ENCODE data around the gene TASL. TPM values are rescaled to one million over a fixed set of nuclear protein-coding genes. Genes with fewer than 3 reads are reported as not detected.
A peak's percentile ranks its signal among the peaks of the same experiment; 100 is the strongest.

The TASL gene
- total RNA-seq, 1 experiment from 2014 or later: not detected

DNA sequence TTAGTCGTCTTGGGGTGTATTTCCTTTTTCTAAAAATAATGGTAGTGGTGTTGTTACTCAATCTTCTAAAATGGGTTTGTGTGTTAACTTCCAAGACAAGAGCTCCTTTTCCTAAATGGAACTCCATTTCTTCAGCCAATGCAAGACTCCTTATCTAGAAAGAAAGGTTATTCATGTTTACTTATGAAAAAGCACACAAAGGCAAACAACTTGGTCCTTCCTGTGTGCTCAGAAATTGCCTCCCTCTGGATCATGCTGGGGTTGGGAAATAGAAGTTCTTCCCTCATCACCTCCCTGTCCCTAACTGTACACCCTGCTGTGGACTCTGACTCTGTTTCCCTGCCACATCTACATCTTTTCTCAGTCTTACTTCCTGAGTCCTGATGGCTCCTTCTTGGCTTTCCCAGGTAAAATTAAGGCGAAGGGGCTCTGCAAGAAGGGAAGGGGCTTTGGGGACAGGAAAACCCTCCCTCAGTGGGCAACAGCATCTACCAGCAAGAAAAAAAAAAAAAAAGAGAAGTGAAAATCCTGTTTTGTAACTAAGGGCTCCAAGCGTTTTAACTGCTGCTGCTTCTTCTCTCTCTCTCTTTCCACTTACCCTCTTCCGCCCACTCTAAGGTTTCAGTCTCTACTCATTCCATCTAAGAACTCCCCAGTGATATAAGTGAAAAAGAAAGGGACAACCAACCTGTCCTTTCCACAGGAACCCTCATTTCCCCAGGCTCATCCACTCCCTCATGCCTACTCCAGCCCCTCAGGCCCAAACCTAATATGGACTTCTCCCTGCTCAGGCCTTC lies 19.8 kb upstream of the TASL start:
- CTCF ChIA-PET: no interaction called here
- no peak for TF ChIP-seq CTCF (conservative IDR thresholded peaks at IDR 0.05; ENCODE audit: low read depth, low read length)
- no peak for TF ChIP-seq EZH2 (IDR thresholded peaks at IDR 0.05; ENCODE audit: borderline replicate concordance, low read depth, low read length, poor library complexity, severe bottlenecking)
- no peaks in the 10 kb centered on the region for H3K9me3 ChIP-seq (ENCODE audit: low read depth, low read length, poor library complexity, severe bottlenecking)
- POLR2A ChIA-PET (ENCODE audit: low non-redundant PET): no interaction called here
- no peak overlapping the region for H3K27ac ChIP-seq (ENCODE audit: low read depth, low read length, poor library complexity, severe bottlenecking)
- intact Hi-C loops (cut with micrococcal nuclease; ENCODE audit: unreplicated experiment): no loop called here
- H3K36me3 ChIP-seq (ENCODE audit: insufficient read depth, low read length, poor library complexity, severe bottlenecking): no peaks in the 10 kb centered on the region
- no peak for DNase-seq (ENCODE audit: low spot score)
- BruUV-seq (replicated peaks): no TSS peak
- H3K4me1 ChIP-seq (ENCODE audit: insufficient read depth, low read length, poor library complexity, severe bottlenecking): no peaks in the 10 kb centered on the region
- H3K27me3 ChIP-seq (replicated peaks; ENCODE audit: insufficient read depth, low read depth, low read length, poor library complexity): no peaks in the 10 kb centered on the region
- no peak overlapping the region for H3K4me3 ChIP-seq (ENCODE audit: low read depth, low read length, poor library complexity, severe bottlenecking)

- CTCF ChIA-PET: no interaction called here
- H3K27ac ChIP-seq (ENCODE audit: low read depth, low read length, poor library complexity, severe bottlenecking): no peak overlapping the region
- no peaks in the 10 kb centered on the region for H3K9me3 ChIP-seq (ENCODE audit: low read depth, low read length, poor library complexity, severe bottlenecking)
- POLR2A ChIA-PET (ENCODE audit: low non-redundant PET): no interaction called here
- H3K36me3 ChIP-seq (ENCODE audit: insufficient read depth, low read length, poor library complexity, severe bottlenecking): no peaks in the 10 kb centered on the region
- H3K27me3 ChIP-seq (replicated peaks; ENCODE audit: insufficient read depth, low read depth, low read length, poor library complexity): no peaks in the 10 kb centered on the region
- intact Hi-C loops (cut with micrococcal nuclease; ENCODE audit: unreplicated experiment): no loop called here
- no peak overlapping the region for H3K4me3 ChIP-seq (ENCODE audit: low read depth, low read length, poor library complexity, severe bottlenecking)
- DNase-seq (ENCODE audit: low spot score): no peak
- no peaks in the 10 kb centered on the region for H3K4me1 ChIP-seq (ENCODE audit: insufficient read depth, low read length, poor library complexity, severe bottlenecking)
- no TSS peak for BruUV-seq (replicated peaks)
- TF ChIP-seq EZH2 (IDR thresholded peaks at IDR 0.05; ENCODE audit: borderline replicate concordance, low read depth, low read length, poor library complexity, severe bottlenecking): no peak
- TF ChIP-seq CTCF (conservative IDR thresholded peaks at IDR 0.05; ENCODE audit: low read depth, low read length): no peak
These were observed 16.1 kb upstream of the TASL start for GRCh38 chrX:30593440-30594200.

DNA sequence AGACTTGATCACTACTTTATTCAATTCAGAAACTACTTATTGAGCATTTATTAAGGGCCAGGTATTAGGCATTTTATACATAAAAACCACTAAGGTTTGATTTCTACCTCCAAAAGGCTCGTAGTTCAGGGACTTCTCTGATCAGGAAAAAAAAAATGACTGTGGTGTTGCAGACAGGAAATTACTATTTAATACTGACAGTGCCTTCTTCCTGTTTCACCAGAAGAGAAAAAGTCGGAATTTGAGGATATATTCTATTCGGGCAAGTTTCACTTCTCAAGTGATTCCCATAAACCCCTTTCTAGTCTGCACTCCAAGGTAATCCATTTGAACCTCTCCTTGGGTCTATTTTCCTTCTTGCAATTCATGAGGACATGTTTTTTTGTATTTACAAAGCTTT lies 15.3 kb upstream of the TASL start:
- CTCF ChIA-PET: no interaction called here
- no peaks in the 10 kb centered on the region for H3K27me3 ChIP-seq (replicated peaks; ENCODE audit: insufficient read depth, low read depth, low read length, poor library complexity)
- H3K9me3 ChIP-seq (ENCODE audit: low read depth, low read length, poor library complexity, severe bottlenecking): no peaks in the 10 kb centered on the region
- intact Hi-C loops (cut with micrococcal nuclease; ENCODE audit: unreplicated experiment): no loop called here
- no TSS peak for BruUV-seq (replicated peaks)
- peak; percentile 47 for DNase-seq (ENCODE audit: low spot score)
- POLR2A ChIA-PET (ENCODE audit: low non-redundant PET): no interaction called here
- TF ChIP-seq EZH2 (IDR thresholded peaks at IDR 0.05; ENCODE audit: borderline replicate concordance, low read depth, low read length, poor library complexity, severe bottlenecking) (no peak), CTCF (conservative IDR thresholded peaks at IDR 0.05; ENCODE audit: low read depth, low read length) (no peak)
- H3K4me1 ChIP-seq (ENCODE audit: insufficient read depth, low read length, poor library complexity, severe bottlenecking): no peaks in the 10 kb centered on the region
- H3K4me3 ChIP-seq (ENCODE audit: low read depth, low read length, poor library complexity, severe bottlenecking): no peak overlapping the region
- no peaks in the 10 kb centered on the region for H3K36me3 ChIP-seq (ENCODE audit: insufficient read depth, low read length, poor library complexity, severe bottlenecking)
- H3K27ac ChIP-seq (ENCODE audit: low read depth, low read length, poor library complexity, severe bottlenecking): no peak overlapping the region

Measured in A673 (cell line).